HepG2 (cell line): Measurements from ENCODE around the gene DDR2.

ENCODE experiments used
- BHLHE40 ChIP-seq: IDR thresholded peaks from 2 replicates; pipeline ENCODE4 v1.6.1; 2011; ENCODE audit warnings: low read length, improper control_type of control experiment
- EZH2 ChIP-seq: conservative IDR thresholded peaks from 2 replicates; pipeline ENCODE4 v1.6.1; 2012; ENCODE audit warnings: mild to moderate bottlenecking, low read depth, low read length, moderate library complexity
- TF ChIP-seq, protein P1 (sequence below): sonication (generic); formaldehyde crosslinking; IDR thresholded peaks from 2 replicates; pipeline ENCODE4 v1.5.0; 2020; ENCODE audit warnings: mild to moderate bottlenecking, missing genetic modification reagents, moderate library complexity
- TF ChIP-seq, protein P2 (sequence below): sonication (generic); formaldehyde crosslinking; IDR thresholded peaks from 2 replicates; pipeline ENCODE4 v1.5.0; 2020; ENCODE audit warnings: mild to moderate bottlenecking, missing genetic modification reagents

GRCh38 chr1:162701286-162701685 lies 69.0 kb downstream of the DDR2 start:
- TF ChIP-seq BHLHE40 (no peak), EZH2 (no peak)
- TF ChIP-seq, protein P1, sequence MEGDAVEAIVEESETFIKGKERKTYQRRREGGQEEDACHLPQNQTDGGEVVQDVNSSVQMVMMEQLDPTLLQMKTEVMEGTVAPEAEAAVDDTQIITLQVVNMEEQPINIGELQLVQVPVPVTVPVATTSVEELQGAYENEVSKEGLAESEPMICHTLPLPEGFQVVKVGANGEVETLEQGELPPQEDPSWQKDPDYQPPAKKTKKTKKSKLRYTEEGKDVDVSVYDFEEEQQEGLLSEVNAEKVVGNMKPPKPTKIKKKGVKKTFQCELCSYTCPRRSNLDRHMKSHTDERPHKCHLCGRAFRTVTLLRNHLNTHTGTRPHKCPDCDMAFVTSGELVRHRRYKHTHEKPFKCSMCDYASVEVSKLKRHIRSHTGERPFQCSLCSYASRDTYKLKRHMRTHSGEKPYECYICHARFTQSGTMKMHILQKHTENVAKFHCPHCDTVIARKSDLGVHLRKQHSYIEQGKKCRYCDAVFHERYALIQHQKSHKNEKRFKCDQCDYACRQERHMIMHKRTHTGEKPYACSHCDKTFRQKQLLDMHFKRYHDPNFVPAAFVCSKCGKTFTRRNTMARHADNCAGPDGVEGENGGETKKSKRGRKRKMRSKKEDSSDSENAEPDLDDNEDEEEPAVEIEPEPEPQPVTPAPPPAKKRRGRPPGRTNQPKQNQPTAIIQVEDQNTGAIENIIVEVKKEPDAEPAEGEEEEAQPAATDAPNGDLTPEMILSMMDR: no peak
- TF ChIP-seq, protein P2, sequence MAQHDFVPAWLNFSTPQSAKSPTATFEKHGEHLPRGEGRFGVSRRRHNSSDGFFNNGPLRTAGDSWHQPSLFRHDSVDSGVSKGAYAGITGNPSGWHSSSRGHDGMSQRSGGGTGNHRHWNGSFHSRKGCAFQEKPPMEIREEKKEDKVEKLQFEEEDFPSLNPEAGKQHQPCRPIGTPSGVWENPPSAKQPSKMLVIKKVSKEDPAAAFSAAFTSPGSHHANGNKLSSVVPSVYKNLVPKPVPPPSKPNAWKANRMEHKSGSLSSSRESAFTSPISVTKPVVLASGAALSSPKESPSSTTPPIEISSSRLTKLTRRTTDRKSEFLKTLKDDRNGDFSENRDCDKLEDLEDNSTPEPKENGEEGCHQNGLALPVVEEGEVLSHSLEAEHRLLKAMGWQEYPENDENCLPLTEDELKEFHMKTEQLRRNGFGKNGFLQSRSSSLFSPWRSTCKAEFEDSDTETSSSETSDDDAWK (CRISPR knock-in tag): no peak
